GM18873 (cell line): ENCODE measurements around the gene KREMEN1.
"Not testable (repeated sequence)": the region's sequence is repeated elsewhere in the genome, so short reads cannot be mapped to it uniquely, and the experiment has no call there.

Experiments used
- ATAC-seq: cut with Tn5 transposase; IDR thresholded peaks from one replicate; pipeline ENCODE4 v1.9.1; 2021; ENCODE audit warnings: mild to moderate bottlenecking, moderate library complexity, moderate number of reproducible peaks; ENCODE audit not compliant: unreplicated experiment, low FRiP score

KREMEN1 gene

DNA sequence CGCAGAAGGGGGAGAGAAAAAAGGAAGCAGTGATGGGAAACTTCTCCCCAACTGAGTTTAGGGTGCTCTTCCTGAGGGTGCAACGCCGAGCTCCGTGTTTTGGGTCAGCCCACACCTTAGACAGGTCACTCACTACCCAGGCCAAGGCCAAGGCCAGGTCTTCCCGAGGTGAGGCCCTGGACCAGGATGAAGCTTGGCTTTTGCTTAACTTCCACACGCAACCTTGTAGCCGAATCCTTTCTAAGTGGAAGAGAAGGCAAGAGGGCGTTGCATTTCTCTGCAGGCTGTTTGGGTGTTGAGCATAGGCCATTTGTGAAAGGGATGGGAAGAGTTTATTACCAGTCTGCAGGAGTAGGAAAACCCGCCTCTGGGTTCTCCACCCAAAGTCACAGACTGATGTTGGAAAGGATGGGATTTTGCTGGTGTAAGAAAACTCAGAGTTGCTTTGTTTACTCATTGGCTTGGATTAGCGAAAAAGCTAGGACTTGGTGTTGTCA, 1.5 kb downstream of the KREMEN1 start:
- ATAC-seq, result no peak

DNA sequence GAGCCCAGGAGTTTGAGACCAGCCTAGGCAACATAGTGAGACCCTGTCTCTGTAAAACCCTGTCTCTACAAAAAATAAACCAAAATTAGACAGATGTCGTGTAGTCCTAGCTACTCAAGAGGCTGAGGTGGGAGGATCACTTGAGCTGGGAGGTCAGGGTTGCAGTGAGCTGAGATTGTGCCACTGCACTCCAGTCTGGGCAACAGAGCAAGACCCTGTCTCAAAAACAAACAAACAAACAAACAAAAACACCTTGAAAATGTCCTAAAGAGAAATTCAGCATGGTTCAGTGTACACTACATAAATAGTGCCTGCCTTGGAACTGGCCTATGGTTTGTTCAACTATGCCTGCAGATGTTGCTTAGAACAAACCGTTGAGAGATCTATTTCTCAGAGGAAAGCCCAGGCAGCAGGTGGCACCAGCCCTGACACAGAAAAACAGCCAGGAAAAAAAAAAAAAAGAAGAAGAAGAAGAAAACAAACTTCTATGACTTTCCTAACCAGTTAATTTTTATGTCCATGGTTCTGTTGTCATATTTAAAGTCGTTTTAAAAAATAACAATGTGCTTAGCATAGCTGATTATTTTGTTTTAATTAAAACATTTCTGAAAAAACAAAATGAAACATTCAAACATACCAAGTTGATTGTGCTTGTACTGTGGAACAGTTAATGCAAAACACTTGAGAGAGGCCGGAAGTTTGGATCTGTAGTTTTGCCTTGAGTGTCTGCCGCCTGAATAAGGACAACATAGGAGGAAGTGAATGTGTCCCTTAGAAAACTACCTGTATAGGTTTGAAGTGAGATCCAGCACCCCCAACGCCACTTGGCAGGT, 5.4 kb downstream of the KREMEN1 start:
- no peak for ATAC-seq

DNA sequence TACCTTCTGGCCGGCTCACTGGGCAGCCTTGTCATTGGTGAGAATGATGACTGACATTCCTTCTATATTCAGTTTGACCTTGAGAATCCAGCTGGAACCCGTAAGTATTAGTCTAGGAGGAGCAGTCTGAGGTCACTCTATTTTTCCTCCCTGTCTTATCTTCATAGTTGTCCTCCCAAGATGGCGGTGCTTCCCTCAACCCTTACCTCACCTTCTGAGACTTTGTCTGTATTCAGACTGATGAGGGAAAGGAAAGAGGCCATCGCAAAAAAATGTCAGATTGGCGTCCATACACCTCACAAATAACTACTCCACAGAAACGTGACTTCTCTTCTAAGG, 6.0 kb downstream of the KREMEN1 start:
- no peak for ATAC-seq

DNA sequence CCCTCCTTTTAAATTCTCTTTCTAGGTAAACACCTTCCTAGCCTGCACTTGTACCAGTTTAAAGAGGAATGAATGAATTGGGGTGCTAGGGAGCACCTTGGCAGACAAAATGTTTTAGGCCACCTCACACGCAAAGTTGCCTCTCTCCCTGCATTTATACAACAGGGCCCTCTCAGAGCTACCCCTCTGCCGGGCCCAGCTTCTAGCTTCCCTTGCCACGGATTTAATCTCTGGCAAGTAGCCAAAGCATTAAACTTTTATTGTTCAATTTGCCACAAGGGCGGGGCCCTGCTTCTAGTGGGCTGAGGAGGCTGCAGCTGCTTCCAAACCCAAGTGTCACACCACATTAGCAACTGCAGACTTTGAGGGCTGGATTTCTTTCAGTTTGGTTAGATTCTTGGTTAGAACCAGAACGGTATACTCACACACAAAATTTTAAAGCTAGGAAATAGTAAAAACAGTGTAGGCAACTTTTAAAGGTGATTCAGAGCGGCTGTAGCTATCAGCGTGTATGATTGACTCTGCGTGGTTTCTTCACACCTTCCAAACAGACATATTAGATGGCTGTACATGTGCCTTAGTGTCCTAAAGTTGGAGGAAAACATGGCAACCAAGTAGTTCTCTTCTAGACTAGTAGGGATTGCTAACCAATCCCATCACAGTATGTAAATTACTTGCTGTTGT, 6.5 kb downstream of the KREMEN1 start:
- no peak for ATAC-seq

DNA sequence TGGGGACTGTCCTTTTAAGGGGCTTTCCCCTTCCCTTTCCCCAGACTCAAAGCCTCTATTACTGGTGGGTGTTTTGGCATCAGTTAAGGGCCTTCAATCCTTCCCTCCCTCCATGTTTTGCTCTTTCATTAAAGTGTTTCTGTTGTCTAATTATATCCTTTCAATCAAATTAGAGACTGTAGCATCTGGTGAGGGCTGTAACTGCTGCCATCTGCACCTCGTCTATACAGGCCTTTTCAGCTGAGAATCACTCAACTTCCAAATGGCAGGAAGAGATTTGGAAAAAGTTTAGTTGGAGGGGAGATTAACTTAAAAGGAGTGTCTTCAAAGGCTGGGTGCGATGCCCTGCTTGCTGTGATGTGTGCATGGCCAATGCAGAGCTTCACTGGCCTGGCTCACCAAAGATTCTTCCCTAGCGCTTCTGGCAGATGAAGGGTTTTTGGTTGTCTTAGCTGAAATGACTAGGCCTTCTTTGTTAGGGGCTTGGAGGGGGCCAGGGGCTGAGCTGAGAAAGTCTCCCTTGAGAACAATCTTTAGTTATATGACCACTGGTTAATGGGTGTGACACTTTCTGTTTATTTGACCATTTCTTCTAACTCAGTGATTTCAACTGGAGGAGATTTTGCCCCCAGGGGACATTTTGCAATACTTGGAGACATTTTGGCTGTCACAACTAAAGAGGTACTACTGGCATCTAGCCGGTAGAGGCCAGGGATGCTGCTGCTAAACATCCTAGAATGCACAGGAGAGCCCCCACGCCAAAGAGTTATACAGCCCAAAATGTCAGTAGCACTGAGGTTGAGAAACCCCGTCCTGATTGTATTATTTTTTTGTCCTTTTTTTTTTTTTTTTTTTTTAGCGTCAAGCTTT, 7.5 kb downstream of the KREMEN1 start:
- ATAC-seq, result no peak

DNA sequence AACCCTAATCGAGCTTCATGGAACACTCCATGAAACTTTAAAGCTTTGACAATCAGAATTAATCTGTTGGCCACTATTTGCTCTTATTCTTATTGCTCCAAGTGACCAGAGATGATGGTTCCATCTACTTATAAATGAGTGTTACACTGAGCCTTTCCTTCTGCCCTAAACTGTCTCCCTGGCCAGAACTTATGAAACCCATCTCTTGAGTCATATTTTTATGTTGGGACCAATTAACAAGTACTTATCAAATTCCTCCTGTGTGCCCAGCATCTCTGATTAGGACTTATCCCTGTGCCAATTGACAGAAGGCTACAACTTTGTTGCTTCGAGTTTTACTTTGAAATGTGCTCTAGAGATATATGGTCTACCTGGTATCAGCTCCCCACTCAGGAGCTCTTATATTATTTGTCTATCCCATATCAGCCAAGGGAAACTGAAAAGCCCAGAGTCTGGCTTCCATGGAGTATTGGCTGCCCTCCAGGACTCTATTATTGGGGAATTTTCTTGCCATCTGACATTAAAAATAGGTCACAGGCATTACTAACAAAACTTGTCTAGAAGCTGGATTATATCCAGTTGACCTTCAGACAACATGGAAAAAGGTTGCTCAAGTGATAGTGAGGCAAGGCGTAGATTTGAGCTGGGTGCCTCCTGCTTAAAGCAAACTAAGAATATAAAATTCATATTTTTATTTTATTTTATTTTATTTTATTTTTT, 8.8 kb downstream of the KREMEN1 start:
- no peak for ATAC-seq

DNA sequence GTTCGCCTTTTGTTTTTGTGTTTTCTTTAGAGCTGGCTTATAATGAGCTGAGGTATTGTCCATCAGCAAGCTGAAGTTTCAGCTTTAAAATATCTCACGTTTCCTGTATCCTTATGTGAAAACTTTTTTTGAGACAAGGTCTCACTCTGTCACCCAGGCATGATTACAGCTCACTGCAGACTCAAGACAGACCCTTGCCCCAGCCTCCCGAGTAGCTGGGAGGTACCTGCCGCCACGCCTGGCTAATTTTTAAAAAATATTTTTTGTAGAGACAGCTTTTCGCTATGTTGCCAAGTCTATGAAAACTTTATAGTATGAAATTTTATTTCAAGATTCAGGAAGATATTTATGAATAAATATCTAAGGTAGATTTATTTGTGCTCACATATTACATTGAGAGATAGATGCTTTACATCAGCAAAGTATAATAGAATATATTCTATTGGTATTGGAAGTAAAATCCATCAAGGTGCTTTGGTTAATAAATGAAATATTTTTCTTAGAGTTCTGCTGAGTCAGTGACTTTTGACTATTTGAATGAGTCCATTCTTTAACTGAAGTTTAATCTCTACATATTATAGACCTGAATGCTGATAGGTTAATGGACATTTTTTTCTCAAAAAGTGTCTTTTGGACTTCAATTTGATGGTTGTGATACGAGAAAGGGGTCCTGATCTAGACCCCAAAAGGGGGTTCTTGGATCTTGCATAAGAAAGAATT, 10.2 kb downstream of the KREMEN1 start:
- ATAC-seq, result no peak

DNA sequence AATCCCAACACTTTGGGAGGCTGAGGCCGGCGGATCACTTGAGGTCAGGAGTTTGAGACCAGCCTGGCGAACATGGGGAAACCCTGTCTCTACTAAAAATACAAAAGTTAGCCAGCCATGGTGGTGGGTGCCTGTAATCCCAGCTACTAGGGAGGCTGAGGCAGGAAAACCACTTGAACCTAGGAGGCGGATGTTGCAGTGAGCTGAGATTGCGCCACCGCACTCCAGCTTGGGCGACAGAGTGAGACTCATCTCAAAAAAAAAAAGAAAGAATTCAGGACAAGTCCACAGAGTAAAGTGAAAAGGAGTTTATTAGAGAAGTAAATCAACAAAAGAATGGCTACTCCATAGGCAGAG, 10.7 kb downstream of the KREMEN1 start:
- ATAC-seq, result not testable (repeated sequence)

DNA sequence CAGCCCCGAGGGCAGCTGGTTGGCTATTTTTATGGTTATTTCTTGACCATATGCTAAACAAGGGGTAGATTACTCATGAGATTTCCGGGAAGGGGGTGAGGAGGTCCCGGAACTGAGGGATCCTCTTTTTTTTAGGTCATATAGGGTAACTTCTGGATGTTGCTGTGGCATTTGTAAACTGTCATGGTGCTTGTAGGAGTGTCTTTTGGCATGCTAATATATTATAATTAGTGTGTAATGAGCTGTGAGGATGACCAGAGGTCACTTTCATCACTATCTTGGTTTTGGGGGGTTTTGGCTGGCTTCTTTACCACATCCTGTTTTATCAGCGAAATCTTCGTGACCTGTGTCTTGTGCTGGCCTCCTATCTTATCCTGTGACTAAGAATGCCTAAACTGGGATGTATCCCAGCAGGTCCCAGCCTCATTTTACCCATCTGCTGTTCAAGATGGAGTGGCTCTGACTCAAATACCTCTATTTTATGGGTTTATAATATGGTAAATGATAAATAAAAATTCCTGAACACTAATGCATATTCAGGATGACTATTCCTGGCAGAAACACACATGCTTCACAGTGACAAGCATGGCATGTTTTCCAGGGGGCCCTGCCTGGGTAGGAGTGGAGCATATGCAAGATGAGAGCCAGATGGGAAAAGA, 11.2 kb downstream of the KREMEN1 start:
- no peak for ATAC-seq

DNA sequence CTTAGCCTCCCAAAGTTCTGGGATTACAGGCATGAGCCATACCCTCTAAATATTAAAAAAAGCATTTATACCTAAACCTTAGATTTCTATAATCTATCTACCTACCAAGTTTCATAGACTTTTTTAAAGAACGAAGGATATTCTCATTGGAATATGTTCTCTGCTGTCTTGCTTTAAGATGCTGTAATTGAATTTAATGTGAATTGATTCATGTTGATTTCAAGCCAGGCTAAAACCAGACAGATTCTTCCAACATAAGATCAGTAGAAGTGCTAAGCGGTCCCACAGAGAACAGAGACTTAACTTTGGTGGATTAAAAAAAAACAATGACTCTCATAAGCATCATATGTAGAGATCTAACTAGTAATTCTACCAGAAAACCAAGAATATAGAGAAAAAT, 14.2 kb downstream of the KREMEN1 start:
- no peak for ATAC-seq

DNA sequence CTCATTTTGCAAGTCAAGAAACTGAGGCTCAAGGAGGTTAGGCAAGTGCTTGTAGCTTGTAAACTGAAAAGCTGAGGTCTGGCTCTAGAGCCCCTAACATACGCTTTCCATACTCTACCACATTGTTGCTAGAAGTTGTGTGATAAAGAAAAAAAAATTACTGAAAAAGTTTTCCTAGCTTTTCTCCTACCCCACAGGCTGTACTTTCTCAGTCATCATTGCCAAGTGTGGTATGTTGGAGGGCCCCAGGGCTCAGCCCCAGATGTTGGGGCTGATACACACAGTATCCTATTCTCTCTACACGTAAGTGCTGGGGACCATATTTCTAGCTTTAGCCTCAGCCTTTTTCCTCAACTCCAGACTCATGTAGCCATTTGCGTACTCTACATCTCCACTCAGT, 16.0 kb downstream of the KREMEN1 start:
- no peak for ATAC-seq

DNA sequence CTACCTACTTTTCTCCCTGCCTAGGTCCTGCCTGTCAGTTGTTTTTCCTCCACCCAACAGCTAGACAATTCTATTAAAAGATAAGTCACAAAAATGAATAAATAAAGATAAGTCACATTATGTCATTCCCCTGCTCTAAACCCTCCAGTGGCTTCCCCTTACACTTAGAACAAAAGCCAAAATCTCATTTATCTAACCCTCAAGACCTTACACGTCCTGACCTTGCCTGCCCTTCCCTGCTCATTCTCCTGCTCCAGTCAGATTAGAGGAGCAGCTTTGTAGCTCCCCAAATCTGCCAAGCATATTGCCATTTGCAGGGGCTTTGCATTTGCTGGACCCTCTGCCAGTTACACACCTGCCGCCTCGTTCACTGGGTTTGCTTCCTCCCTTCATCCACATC, 16.7 kb downstream of the KREMEN1 start:
- ATAC-seq, result no peak

DNA sequence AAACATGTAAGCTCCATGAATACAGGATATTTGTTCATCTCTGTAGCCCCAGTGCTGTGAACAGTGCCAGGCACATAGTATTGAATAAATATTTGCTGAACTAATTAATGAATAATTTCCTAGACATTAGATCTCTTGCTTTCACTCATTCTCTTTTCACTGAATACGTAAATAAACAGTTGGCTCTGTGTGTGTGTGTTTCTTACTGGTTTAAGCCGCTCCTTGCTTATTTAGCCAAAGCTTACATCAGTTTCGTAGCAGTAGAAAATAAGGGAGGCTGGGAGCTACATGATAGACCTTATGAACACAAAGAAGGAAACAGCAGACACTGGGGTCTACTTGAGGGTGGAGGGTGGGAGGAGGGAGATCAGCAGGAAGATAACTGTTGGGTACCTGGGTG, 17.2 kb downstream of the KREMEN1 start:
- ATAC-seq, result no peak

DNA sequence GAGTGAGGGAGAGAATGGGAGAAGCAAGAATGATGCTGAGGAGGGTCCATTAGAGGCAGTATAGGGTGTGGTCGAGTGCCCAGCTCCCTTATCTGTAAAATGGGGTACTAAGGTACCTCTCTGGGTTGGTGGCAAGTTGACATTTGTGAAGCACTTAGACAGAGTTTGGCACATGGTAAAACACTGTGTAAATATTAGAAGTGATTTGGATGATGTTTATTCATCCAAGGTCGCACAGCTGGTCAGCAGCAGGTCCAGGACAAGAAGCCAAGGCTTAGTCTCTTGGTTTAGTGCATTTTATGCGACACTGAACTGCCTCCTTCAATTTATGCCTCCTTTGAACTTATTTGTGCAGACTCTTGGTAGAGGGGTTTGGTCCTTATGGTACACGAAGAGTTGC, 19.4 kb downstream of the KREMEN1 start:
- ATAC-seq, result no peak

DNA sequence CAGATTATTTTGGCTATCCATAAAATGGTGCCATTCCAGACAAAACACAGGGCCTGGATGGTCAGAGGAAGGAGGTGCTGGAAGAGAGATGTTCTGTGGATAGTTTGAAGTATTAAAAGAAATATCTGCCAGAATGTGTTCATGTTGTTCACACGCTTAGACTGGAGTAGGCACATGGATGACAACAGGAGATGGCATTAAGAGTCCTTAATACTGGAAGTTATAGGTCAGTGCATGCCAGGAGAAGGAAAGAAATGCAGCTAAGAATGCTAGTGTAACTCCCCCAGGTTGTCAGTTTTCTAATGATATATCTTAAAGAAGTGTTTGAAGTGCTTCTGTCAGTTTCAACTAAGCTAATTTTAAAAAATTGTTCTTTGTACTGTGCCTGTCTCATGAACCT, 20.2 kb downstream of the KREMEN1 start:
- ATAC-seq, result no peak

DNA sequence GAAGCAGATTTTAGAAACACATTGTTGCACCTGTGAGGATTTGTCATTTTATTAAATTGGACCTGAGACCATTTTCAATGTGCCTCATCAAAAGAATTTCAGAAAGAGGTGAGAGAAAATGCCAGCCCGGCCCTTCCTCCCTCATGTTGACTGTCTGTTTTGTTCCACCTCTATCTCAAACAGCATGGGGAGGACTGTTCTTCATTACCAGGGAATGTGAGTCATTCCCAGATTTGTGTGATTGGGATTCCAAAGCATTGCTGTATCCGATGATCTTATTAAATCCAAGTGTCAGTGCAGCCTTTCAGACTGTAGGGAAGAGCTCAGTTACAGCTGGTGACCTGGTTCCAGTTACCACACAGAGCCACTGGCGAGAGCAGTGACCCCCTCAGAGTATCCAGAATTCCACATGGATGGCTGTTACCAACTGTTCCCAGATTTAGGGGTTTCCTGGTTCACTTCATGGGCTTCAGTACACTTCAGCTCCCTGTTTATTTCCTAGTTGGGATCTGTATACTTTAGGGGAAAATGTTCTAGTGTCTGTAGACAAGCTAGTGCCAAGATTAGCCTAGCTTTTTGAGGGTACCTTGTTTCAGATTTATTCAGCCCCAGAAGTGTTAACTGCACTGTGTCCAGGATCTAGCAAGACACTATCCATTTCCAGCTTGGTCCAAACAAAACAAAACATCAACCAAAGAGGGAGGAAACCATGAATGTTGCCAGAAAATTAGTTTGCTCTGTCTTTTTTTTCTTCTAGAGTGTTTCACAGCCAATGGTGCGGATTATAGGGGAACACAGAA, 20.9 kb downstream of the KREMEN1 start:
- no peak for ATAC-seq

DNA sequence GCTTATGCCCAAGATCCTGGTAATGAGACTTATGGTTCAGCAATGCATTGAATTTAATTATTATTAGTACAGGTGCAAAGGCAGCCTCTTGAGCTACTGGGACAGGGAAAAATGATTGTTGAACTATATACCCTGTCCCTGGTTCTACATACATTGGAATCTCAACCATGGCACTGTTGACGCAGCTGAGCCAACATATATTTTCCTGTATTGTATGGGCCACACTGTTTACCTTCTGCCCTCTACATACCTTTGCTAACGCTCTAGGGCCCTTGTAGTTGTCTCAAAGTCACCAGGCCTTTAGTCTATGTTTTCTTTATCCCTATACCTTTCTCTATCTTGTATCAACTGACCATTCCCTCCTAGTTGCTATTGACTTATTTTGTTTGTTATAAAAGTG, 22.6 kb downstream of the KREMEN1 start:
- ATAC-seq, result no peak
